Keratinocyte (primary cell): ENCODE measurements around the gene AGAP5. TPM values are rescaled to one million over a fixed set of nuclear protein-coding genes. Genes with fewer than 3 reads are reported as not detected.
"Not testable (repeated sequence)": the region's sequence is repeated elsewhere in the genome, so short reads cannot be mapped to it uniquely, and the experiment has no call there.

Experiments
- DNase-seq: peaks from one replicate; pipeline ENCODE4 v3.0.0-alpha.2; 2011; ENCODE audit warnings: low read depth, missing footprints, low spot score
- FAIRE-seq: peaks from 2 replicates; lab custom pipeline; 2011; peaks lifted over from hg19 to GRCh38; lab: Jason Lieb, UNC
- H2AFZ ChIP-seq: 2 replicates; pipeline ENCODE4 v1.6.0; 2012; ENCODE audit warnings: low read length, control low read depth, inconsistent platforms; ENCODE audit not compliant: control insufficient read depth
- H3K27ac ChIP-seq: 2 replicates; pipeline ENCODE4 v1.5.1; 2011; ENCODE audit warnings: low read length; ENCODE audit not compliant: control insufficient read depth, insufficient read depth
- H3K27me3 ChIP-seq: 3 replicates; pipeline ENCODE4 v1.6.0; 2011; ENCODE audit warnings: low read length; ENCODE audit not compliant: control insufficient read depth, insufficient read depth; ENCODE audit errors: extremely low read depth
- H3K36me3 ChIP-seq, 2 experiments: 2 replicates in 1 of 2; 3 replicates in 1 of 2; pipeline ENCODE4 v1.5.1; 2011; ENCODE audit warnings: low read length in 2 of 2, mild to moderate bottlenecking in 1 of 2; ENCODE audit not compliant: control insufficient read depth in 2 of 2, insufficient read depth in 2 of 2; ENCODE audit errors: extremely low read depth in 1 of 2
- H3K4me1 ChIP-seq: 3 replicates; pipeline ENCODE4 v1.5.1; 2011; ENCODE audit warnings: low read length; ENCODE audit not compliant: control insufficient read depth, insufficient read depth; ENCODE audit errors: extremely low read depth
- H3K4me2 ChIP-seq: 3 replicates; pipeline ENCODE4 v1.6.0; 2011; ENCODE audit warnings: low read depth, low read length; ENCODE audit not compliant: control insufficient read depth, insufficient read depth; ENCODE audit errors: extremely low read depth
- H3K4me3 ChIP-seq, 3 experiments: fragments of 200-600 bp in 1 of 3; sonication (generic) in 1 of 3; 2 replicates in 2 of 3; 3 replicates in 1 of 3; pipeline ENCODE4 v1.5.1; 2011 to 2016; ENCODE audit warnings: low read length in 3 of 3, mild to moderate bottlenecking in 3 of 3, control low read depth in 2 of 3, inconsistent platforms in 1 of 3, low read depth in 1 of 3, mixed read lengths in 1 of 3, mixed run types in 1 of 3, moderate library complexity in 1 of 3; ENCODE audit not compliant: control insufficient read depth in 2 of 3, insufficient read depth in 2 of 3; ENCODE audit errors: extremely low read depth in 1 of 3
- H3K79me2 ChIP-seq: 2 replicates; pipeline ENCODE4 v1.6.0; 2012; ENCODE audit warnings: low read length; ENCODE audit not compliant: control insufficient read depth, insufficient read depth
- H3K9ac ChIP-seq: 3 replicates; pipeline ENCODE4 v1.6.0; 2011; ENCODE audit warnings: low read length; ENCODE audit not compliant: control insufficient read depth, insufficient read depth; ENCODE audit errors: extremely low read depth
- H3K9me1 ChIP-seq: 3 replicates; pipeline ENCODE4 v1.6.0; 2011; ENCODE audit warnings: low read length; ENCODE audit not compliant: control insufficient read depth, insufficient read depth; ENCODE audit errors: extremely low read depth
- H3K9me3 ChIP-seq: 2 replicates; pipeline ENCODE4 v1.5.1; 2012; ENCODE audit warnings: low read depth, low read length; ENCODE audit not compliant: control insufficient read depth
- H4K20me1 ChIP-seq: 3 replicates; pipeline ENCODE4 v1.6.0; 2011; ENCODE audit warnings: low read length; ENCODE audit not compliant: control insufficient read depth, insufficient read depth; ENCODE audit errors: extremely low read depth
- dilution Hi-C: fragments of 300-500 bp; cut with MboI; formaldehyde crosslinking; loops from one replicate; pipeline ENCODE4 v1.7.0; 2020; ENCODE audit warnings: low sequenced_read_pairs; ENCODE audit not compliant: extremely low pct_ligation_motif_present
- polyA plus RNA-seq, 5 experiments: library from polyadenylated mRNA; depleted of rRNA in 3 of 5; stranded (reverse) in 3 of 5; stranded (forward) in 1 of 5; unstranded in 1 of 5; fragments of >200 nt; gene quantifications; 1 replicate in 1 of 5; 2 replicates in 3 of 5; 3 replicates in 1 of 5; pipeline versions ENCODE4 v1.2.1 to v1.2.3, GENCODE V29; 2011 to 2012; ENCODE audit warnings: missing spikeins in 2 of 5, low read depth in 1 of 5, low replicate concordance in 1 of 5

The AGAP5 gene
- polyA plus RNA-seq, 1 donor (not counting 4 experiments of a cell fraction or from before 2014, with no cell fraction given) = 3.6 TPM

GRCh38 chr10:73687641-73688040 is 10.3 kb downstream of the AGAP5 start:
- H3K9me3 ChIP-seq, DNase-seq, H3K27me3 ChIP-seq, H3K9ac ChIP-seq, H3K4me1 ChIP-seq, H2AFZ ChIP-seq, H3K9me1 ChIP-seq, dilution Hi-C loops, H3K4me2 ChIP-seq, H4K20me1 ChIP-seq, H3K36me3 ChIP-seq, FAIRE-seq, H3K4me3 ChIP-seq, H3K27ac ChIP-seq, H3K79me2 ChIP-seq: not testable (repeated sequence)

- not testable (repeated sequence) for H3K9ac ChIP-seq, FAIRE-seq
Measured at GRCh38 chr10:73674546-73674945, 23.4 kb downstream of the AGAP5 start.

GRCh38 chr10:73668378-73668777 is 29.5 kb downstream of the AGAP5 start:
- H3K27me3 ChIP-seq, H3K27ac ChIP-seq, H3K36me3 ChIP-seq, H2AFZ ChIP-seq, H3K9me3 ChIP-seq, H3K4me1 ChIP-seq, dilution Hi-C loops, DNase-seq, FAIRE-seq, H3K9me1 ChIP-seq, H3K79me2 ChIP-seq, H3K4me2 ChIP-seq, H3K4me3 ChIP-seq, H3K9ac ChIP-seq, H4K20me1 ChIP-seq: not testable (repeated sequence)

More at GRCh38 chr10:73674546-73674945, 23.4 kb downstream of the AGAP5 start:
- H3K9me1 ChIP-seq, H4K20me1 ChIP-seq, H3K79me2 ChIP-seq, H3K27ac ChIP-seq, DNase-seq, H3K4me2 ChIP-seq, dilution Hi-C loops, H3K4me1 ChIP-seq, H3K36me3 ChIP-seq, H3K27me3 ChIP-seq, H3K9me3 ChIP-seq, H3K4me3 ChIP-seq, H2AFZ ChIP-seq: not testable (repeated sequence)

- H2AFZ ChIP-seq, H3K36me3 ChIP-seq, H3K9me3 ChIP-seq, H3K79me2 ChIP-seq, H3K27me3 ChIP-seq, H3K4me2 ChIP-seq, H4K20me1 ChIP-seq, DNase-seq, H3K4me3 ChIP-seq, dilution Hi-C loops, H3K27ac ChIP-seq, H3K4me1 ChIP-seq, FAIRE-seq, H3K9ac ChIP-seq, H3K9me1 ChIP-seq: not testable (repeated sequence)
Measured at GRCh38 chr10:73666153-73666809, 31.6 kb downstream of the AGAP5 start.

- FAIRE-seq, H3K9ac ChIP-seq, H3K9me1 ChIP-seq, H3K27ac ChIP-seq, H3K4me3 ChIP-seq, H3K36me3 ChIP-seq, H4K20me1 ChIP-seq, H3K79me2 ChIP-seq, DNase-seq, H3K27me3 ChIP-seq, H3K9me3 ChIP-seq, H3K4me2 ChIP-seq, dilution Hi-C loops, H3K4me1 ChIP-seq, H2AFZ ChIP-seq: not testable (repeated sequence)
Measured at GRCh38 chr10:73665581-73665980, 32.3 kb downstream of the AGAP5 start.
